Spleen (tissue), 11 donors: Measurements from ENCODE around the gene HYAL1. TPM values are rescaled to one million over a fixed set of nuclear protein-coding genes. Genes with fewer than 3 reads are reported as not detected.

Source experiments
- DNase-seq: peaks from one replicate; pipeline ENCODE4 v3.0.0-alpha.2; 2020
- H3K27ac ChIP-seq, 8 donors: fragments of 200-600 bp; sonication (generic) in 7 of 8; 1 replicate in 4 of 8; 2 replicates in 4 of 8; pipeline versions ENCODE4 v1.5.0 to v1.8.0; 2016 to 2021; ENCODE audit warnings: inconsistent platforms in 4 of 8, mild to moderate bottlenecking in 4 of 8, moderate library complexity in 1 of 8
- H3K27me3 ChIP-seq, 7 donors: fragments of 200-600 bp; sonication (generic) in 6 of 7; replicated peaks in 1 of 7; 1 replicate in 4 of 7; 2 replicates in 3 of 7; pipeline versions ENCODE4 v1.5.0 to v1.8.0; 2016 to 2021; ENCODE audit warnings: inconsistent platforms in 3 of 7, mild to moderate bottlenecking in 1 of 7
- H3K36me3 ChIP-seq, 6 donors: fragments of 200-600 bp; sonication (generic) in 5 of 6; 1 replicate in 4 of 6; 2 replicates in 2 of 6; pipeline versions ENCODE4 v1.5.0 to v1.8.0; 2016 to 2021; ENCODE audit warnings: inconsistent platforms in 2 of 6
- H3K4me1 ChIP-seq, 6 donors: fragments of 200-600 bp; sonication (generic) in 5 of 6; 1 replicate in 3 of 6; 2 replicates in 3 of 6; pipeline versions ENCODE4 v1.5.0 to v1.8.0; 2016 to 2021; ENCODE audit warnings: inconsistent platforms in 3 of 6
- H3K4me3 ChIP-seq, 8 donors: fragments of 200-600 bp; sonication (generic) in 7 of 8; 1 replicate in 4 of 8; 2 replicates in 4 of 8; pipeline versions ENCODE4 v1.5.0 to v1.8.0; 2016 to 2021; ENCODE audit warnings: inconsistent platforms in 4 of 8, mild to moderate bottlenecking in 4 of 8, moderate library complexity in 2 of 8
- H3K9me3 ChIP-seq, 8 donors: fragments of 200-600 bp; sonication (generic) in 7 of 8; 1 replicate in 4 of 8; 2 replicates in 4 of 8; pipeline versions ENCODE4 v1.5.0 to v1.8.0; 2016 to 2021; ENCODE audit warnings: inconsistent platforms in 4 of 8
- POLR2A ChIP-seq, 3 donors: fragments of 450-650 bp; IDR thresholded peaks; one replicate each; pipeline ENCODE4 v1.5.1; 2017; ENCODE audit warnings: antibody characterized with exemption in 3 of 3, mild to moderate bottlenecking in 1 of 3
- POLR2AphosphoS5 ChIP-seq, 3 donors: sonication (generic); formaldehyde crosslinking; IDR thresholded peaks; one replicate each; pipeline ENCODE4 v1.5.1; 2017; ENCODE audit warnings: antibody characterized with exemption in 3 of 3
- WGBS, 5 donors: extraction: QIAGEN DNeasy Blood & Tissue Kit in 3 of 5; methylation state at CpG; one replicate each; pipeline versions ENCODE4 v1.1.5 to v1.1.7; 2013 to 2018; 5-methylcytosine and 5-hydroxymethylcytosine counted together
- intact Hi-C: fragments of 100-400 bp; cut with DNase I; formaldehyde crosslinking; loops from one replicate; pipeline ENCODE4 v1.15.0; 2023; ENCODE audit warnings: low total_unique reads
- polyA plus RNA-seq, 3 donors: library from polyadenylated mRNA; stranded (reverse); fragments of 200-250 nt; gene quantifications; one replicate each; pipeline ENCODE4 v1.2.1, GENCODE V29; 2013
- total RNA-seq, 7 donors: library from RNA; depleted of rRNA in 3 of 7; stranded (reverse); fragments of >200 nt in 3 of 7; fragmentation: NEBNext Ultra II Directional in 4 of 7; extraction: Animal tissue kit (Norgen Biotek cat#: 25700) in 4 of 7; gene quantifications; one replicate each; pipeline versions ENCODE4 v1.1.0 to v1.2.1, GENCODE V29; 2016 to 2021
- TF ChIP-seq, protein P1 (sequence below), 11 experiments: fragments of 200-600 bp in 7 of 11; fragments of 450-650 bp in 4 of 11; sonication (generic) in 4 of 11; IDR thresholded peaks in 8 of 11; conservative IDR thresholded peaks in 3 of 11; 1 replicate in 7 of 11; 2 replicates in 4 of 11; pipeline versions ENCODE4 v1.4.0 to v1.8.0; 2016 to 2021; ENCODE audit warnings: antibody characterized with exemption in 11 of 11, inconsistent platforms in 4 of 11, mild to moderate bottlenecking in 1 of 11
- donor health status: healthy with polysubstance abuse.
- donor health status: DM: no; HTN: no; CAD: no; lungs with moderate emphysema.
- donor health status: DM: no; HTN: no; CAD: no.
- donor health status: Bipolar disorder and iron deficiency.
- donor health status: healthy.
- donor health status: DM: no; HTN: no; CAD: no.
- donor health status: DM: yes; HTN: yes; CAD: no.

Gene HYAL1
- total and polyA plus RNA-seq, 10 donors: 18.2 to 172 (median 97.8) TPM

DNA sequence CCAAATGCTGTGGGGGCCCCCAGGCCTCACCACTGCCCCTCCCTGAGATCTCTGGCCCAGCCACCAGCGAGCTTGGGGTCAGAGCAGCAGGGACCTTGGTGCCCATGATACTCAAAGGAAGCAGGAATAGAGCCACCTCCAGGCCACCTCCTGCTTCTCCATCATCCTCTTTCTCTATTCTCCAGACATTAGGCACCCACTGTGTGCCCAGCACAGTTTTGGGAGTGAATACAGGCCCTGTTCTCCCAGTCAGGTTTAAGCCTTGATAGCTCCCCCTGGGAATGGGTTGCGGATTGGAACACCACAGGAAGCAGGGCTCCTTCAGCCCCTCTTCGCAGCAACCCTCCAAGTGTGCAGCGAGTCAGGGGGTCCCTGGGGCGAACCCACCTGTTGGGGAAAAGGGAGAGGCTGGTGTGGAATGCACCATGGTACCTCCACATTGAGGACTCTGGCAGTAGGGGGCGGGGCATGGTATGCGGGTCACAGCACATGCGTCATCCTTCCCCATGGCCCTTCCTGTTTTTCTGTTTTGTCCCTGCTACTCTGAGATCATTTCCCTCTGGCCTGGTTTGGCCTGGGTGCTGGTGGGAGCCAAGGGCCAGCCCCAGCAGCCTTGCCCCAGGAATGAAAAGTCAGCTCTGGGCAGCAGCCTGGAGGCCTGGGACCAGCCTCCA is 48.7 kb downstream of the HYAL1 start:
- intact Hi-C loops: no loop called here
- H3K4me3 ChIP-seq: peak overlapping the region in 1 of 8 donors; percentile 56
- no peaks in the 10 kb centered on the region for H3K27me3 ChIP-seq
- 52 to 72% (median 66%) methylated on average over 8 of the region's 8 CpGs for WGBS, 5 donors
- TF ChIP-seq, protein P1, sequence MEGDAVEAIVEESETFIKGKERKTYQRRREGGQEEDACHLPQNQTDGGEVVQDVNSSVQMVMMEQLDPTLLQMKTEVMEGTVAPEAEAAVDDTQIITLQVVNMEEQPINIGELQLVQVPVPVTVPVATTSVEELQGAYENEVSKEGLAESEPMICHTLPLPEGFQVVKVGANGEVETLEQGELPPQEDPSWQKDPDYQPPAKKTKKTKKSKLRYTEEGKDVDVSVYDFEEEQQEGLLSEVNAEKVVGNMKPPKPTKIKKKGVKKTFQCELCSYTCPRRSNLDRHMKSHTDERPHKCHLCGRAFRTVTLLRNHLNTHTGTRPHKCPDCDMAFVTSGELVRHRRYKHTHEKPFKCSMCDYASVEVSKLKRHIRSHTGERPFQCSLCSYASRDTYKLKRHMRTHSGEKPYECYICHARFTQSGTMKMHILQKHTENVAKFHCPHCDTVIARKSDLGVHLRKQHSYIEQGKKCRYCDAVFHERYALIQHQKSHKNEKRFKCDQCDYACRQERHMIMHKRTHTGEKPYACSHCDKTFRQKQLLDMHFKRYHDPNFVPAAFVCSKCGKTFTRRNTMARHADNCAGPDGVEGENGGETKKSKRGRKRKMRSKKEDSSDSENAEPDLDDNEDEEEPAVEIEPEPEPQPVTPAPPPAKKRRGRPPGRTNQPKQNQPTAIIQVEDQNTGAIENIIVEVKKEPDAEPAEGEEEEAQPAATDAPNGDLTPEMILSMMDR (IDR thresholded peaks at IDR 0.05 in 8 of 11, conservative IDR thresholded peaks at IDR 0.05 in 3 of 11): peak in 1 of 11 experiments; percentile 19
- TF ChIP-seq POLR2AphosphoS5 (IDR thresholded peaks at IDR 0.05): peak; percentile 81 to 87 (median 83)
- TF ChIP-seq POLR2A (IDR thresholded peaks at IDR 0.05): no peak
- DNase-seq: peak; percentile 93
- peaks cover 0 to 100% (median 85%) of the 10 kb centered on the region in 6 donors for H3K36me3 ChIP-seq
- no peaks in the 10 kb centered on the region for H3K9me3 ChIP-seq
- H3K4me1 ChIP-seq: peaks cover 45 to 100% (median 82%) of the 10 kb centered on the region in 6 donors
- H3K27ac ChIP-seq: peak overlapping the region; percentile 75 to 99 (median 88)

DNA sequence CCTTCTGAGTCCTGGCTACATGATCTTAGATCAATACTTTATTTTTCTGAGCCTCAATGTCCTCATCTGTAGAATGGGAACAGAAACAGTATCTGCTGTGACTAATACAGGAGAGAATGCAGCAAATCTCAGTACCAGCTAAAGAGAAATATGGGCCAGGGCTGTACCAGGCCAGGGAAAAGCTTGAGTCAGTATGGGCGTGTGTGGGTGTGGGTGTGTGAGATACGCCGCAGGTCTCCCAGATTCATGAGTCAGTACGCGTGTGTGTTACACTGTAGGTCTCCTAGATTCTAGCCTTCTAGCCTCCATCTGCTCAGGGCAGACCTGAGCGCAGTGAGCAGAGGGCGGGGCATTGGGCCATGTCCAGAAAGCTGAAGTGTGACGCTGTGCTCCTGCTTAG is 52.2 kb downstream of the HYAL1 start:
- peak overlapping the region in 6 of 8 donors; percentile 29 to 99 (median 96) for H3K27ac ChIP-seq

DNA sequence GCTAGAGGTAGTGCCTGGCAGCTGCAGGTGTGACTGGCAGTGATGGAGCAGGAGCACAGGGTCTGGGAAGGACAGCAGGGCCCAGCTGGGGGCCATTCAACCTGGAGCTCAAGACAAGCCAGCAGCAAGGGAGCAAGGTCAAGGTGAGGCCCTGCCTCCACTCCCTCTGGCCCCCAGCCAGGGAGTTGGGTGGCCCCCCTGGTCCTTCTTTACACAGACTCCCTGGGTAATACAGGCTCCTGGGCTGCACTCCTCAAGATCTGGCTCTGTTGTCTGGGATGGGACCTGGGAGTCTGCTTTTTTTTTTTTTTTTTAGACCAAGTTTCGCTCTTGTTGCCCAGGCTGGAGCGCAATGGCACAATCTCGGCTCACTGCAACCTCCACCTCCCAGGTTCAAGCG is 52.9 kb downstream of the HYAL1 start:
- H3K27ac ChIP-seq: peak overlapping the region in 7 of 8 donors; percentile 0 to 99 (median 94)
- WGBS, 5 donors: 86 to 91% (median 89%) methylated on average over 4 of the region's 4 CpGs
- no peaks in the 10 kb centered on the region for H3K9me3 ChIP-seq
- peaks cover 0 to 94% (median 54%) of the 10 kb centered on the region in 6 donors for H3K36me3 ChIP-seq
- TF ChIP-seq POLR2AphosphoS5 (IDR thresholded peaks at IDR 0.05) (peak in 1 of 3 donors; percentile 15), POLR2A (IDR thresholded peaks at IDR 0.05) (no peak)
- TF ChIP-seq, protein P1 (IDR thresholded peaks at IDR 0.05 in 8 of 11, conservative IDR thresholded peaks at IDR 0.05 in 3 of 11): no peak
- intact Hi-C loops: no loop called here
- no peaks in the 10 kb centered on the region for H3K27me3 ChIP-seq
- peak overlapping the region in 1 of 8 donors; percentile 5 for H3K4me3 ChIP-seq
- H3K4me1 ChIP-seq: peaks cover 80 to 100% (median 100%) of the 10 kb centered on the region in 6 donors
- DNase-seq: no peak

More for the DNA sequence above, 52.2 kb downstream of the HYAL1 start:
- TF ChIP-seq POLR2A (IDR thresholded peaks at IDR 0.05): no peak
- no peak for TF ChIP-seq POLR2AphosphoS5 (IDR thresholded peaks at IDR 0.05)
- TF ChIP-seq, protein P1 (IDR thresholded peaks at IDR 0.05 in 8 of 11, conservative IDR thresholded peaks at IDR 0.05 in 3 of 11): no peak
- H3K4me1 ChIP-seq: peaks cover 73 to 100% (median 96%) of the 10 kb centered on the region in 6 donors
- H3K4me3 ChIP-seq: no peak overlapping the region
- H3K9me3 ChIP-seq: no peaks in the 10 kb centered on the region
- no peaks in the 10 kb centered on the region for H3K27me3 ChIP-seq
- intact Hi-C loops: no loop called here
- H3K36me3 ChIP-seq: peaks cover 0 to 97% (median 61%) of the 10 kb centered on the region in 6 donors
- 73 to 89% (median 82%) methylated on average over 8 of the region's 8 CpGs for WGBS, 5 donors
- no peak for DNase-seq

Other genes with a start within 250 kb of the HYAL1 start
- 100 to 1,000 TPM; 196 to 381 (median 263) TPM for gene RBM5, start 214.7 kb downstream of the HYAL1 start, total RNA-seq
- gene RBM5, start 214.7 kb downstream of the HYAL1 start, polyA plus RNA-seq: 100 to 1,000 TPM in 2 of 3 donors, 10 to 100 TPM in 1; 79.2 to 190 (median 149) TPM
- gene SEMA3F, start 148.2 kb downstream of the HYAL1 start, total RNA-seq: 100 to 1,000 TPM in 3 of 7 donors, 10 to 100 TPM in 4; 56.1 to 205 (median 98.8) TPM
- 10 to 100 TPM; 16.9 to 34.2 (median 31.7) TPM for gene SEMA3F, start 148.2 kb downstream of the HYAL1 start, polyA plus RNA-seq
- gene GNAT1, start 112.0 kb downstream of the HYAL1 start, total RNA-seq: under 1 TPM in 2 of 7 donors, not detected in 5; 0.18 to 0.44 TPM
- gene GNAT1, start 112.0 kb downstream of the HYAL1 start, polyA plus RNA-seq: under 1 TPM in 1 of 3 donors, not detected in 2; 0.05 TPM
- not detected for gene SLC38A3, start 98.3 kb downstream of the HYAL1 start, total RNA-seq
- gene SLC38A3, start 98.3 kb downstream of the HYAL1 start, polyA plus RNA-seq: under 1 TPM in 2 of 3 donors, not detected in 1; 0.02 to 0.07 TPM
- 100 to 1,000 TPM; 276 to 466 (median 385) TPM for gene GNAI2, start 67.4 kb downstream of the HYAL1 start, total RNA-seq
- gene GNAI2, start 67.4 kb downstream of the HYAL1 start, polyA plus RNA-seq: 100 to 1,000 TPM; 147 to 232 (median 170) TPM
- gene SEMA3B, start 34.4 kb downstream of the HYAL1 start, total RNA-seq: 10 to 100 TPM in 1 of 7 donors, 1 to 10 TPM in 6; 2.2 to 13.9 (median 4.5) TPM
- 10 to 100 TPM in 1 of 3 donors, 1 to 10 TPM in 2; 2.7 to 14.5 (median 3.4) TPM for gene SEMA3B, start 34.4 kb downstream of the HYAL1 start, polyA plus RNA-seq
- under 1 TPM in 1 of 7 donors, not detected in 6; 0.46 TPM for gene LSMEM2, start 24.5 kb downstream of the HYAL1 start, total RNA-seq
- under 1 TPM; 0.06 to 0.29 (median 0.20) TPM for gene LSMEM2, start 24.5 kb downstream of the HYAL1 start, polyA plus RNA-seq
- gene IFRD2, start 11.1 kb downstream of the HYAL1 start, total RNA-seq: 10 to 100 TPM; 40.2 to 67.6 (median 48.0) TPM
- gene IFRD2, start 11.1 kb downstream of the HYAL1 start, polyA plus RNA-seq: 10 to 100 TPM; 58.4 to 76.7 (median 74.8) TPM
- 1 to 10 TPM in 6 of 7 donors, under 1 TPM in 1; 0.73 to 3.8 (median 2.7) TPM for gene HYAL3, start 4.2 kb downstream of the HYAL1 start, total RNA-seq
- 1 to 10 TPM; 1.4 to 2.4 (median 2.1) TPM for gene HYAL3, start 4.2 kb downstream of the HYAL1 start, polyA plus RNA-seq
- gene NAA80, start 4.2 kb downstream of the HYAL1 start, total RNA-seq: 10 to 100 TPM in 6 of 7 donors, 1 to 10 TPM in 1; 7.8 to 15.1 (median 11.8) TPM
- 10 to 100 TPM; 12.4 to 15.5 (median 15.2) TPM for gene NAA80, start 4.2 kb downstream of the HYAL1 start, polyA plus RNA-seq
- 100 to 1,000 TPM; 192 to 746 (median 523) TPM for gene HYAL2, start 19.2 kb upstream of the HYAL1 start, total RNA-seq
- 100 to 1,000 TPM; 108 to 155 (median 123) TPM for gene HYAL2, start 19.2 kb upstream of the HYAL1 start, polyA plus RNA-seq
- gene TUSC2, start 24.6 kb upstream of the HYAL1 start, total RNA-seq: 10 to 100 TPM; 19.4 to 33.6 (median 24.4) TPM
- 10 to 100 TPM; 20.6 to 36.5 (median 34.4) TPM for gene TUSC2, start 24.6 kb upstream of the HYAL1 start, polyA plus RNA-seq
- 100 to 1,000 TPM in 1 of 7 donors, 10 to 100 TPM in 6; 48.3 to 113 (median 63.3) TPM for gene RASSF1, start 37.3 kb upstream of the HYAL1 start, total RNA-seq
- 10 to 100 TPM; 59.3 to 83.7 (median 81.4) TPM for gene RASSF1, start 37.3 kb upstream of the HYAL1 start, polyA plus RNA-seq
- 1 to 10 TPM in 3 of 7 donors, under 1 TPM in 3, not detected in 1; 0.60 to 2.2 (median 1.1) TPM for gene ZMYND10, start 42.2 kb upstream of the HYAL1 start, total RNA-seq
- 1 to 10 TPM in 2 of 3 donors, under 1 TPM in 1; 0.56 to 2.1 (median 1.6) TPM for gene ZMYND10, start 42.2 kb upstream of the HYAL1 start, polyA plus RNA-seq
- 10 to 100 TPM; 17.8 to 31.2 (median 22.7) TPM for gene NPRL2, start 47.2 kb upstream of the HYAL1 start, total RNA-seq
- gene NPRL2, start 47.2 kb upstream of the HYAL1 start, polyA plus RNA-seq: 10 to 100 TPM; 22.1 to 28.2 (median 23.0) TPM
- gene CYB561D2, start 47.3 kb upstream of the HYAL1 start, total RNA-seq: 10 to 100 TPM; 18.7 to 33.7 (median 24.9) TPM
- 10 to 100 TPM; 26.8 to 35.2 (median 27.2) TPM for gene CYB561D2, start 47.3 kb upstream of the HYAL1 start, polyA plus RNA-seq
- 10 to 100 TPM; 22.6 to 49.2 (median 35.1) TPM for gene TMEM115, start 55.9 kb upstream of the HYAL1 start, total RNA-seq
- 10 to 100 TPM; 14.0 to 22.1 (median 17.2) TPM for gene TMEM115, start 55.9 kb upstream of the HYAL1 start, polyA plus RNA-seq
- 1 to 10 TPM in 6 of 7 donors, under 1 TPM in 1; 0.85 to 3.2 (median 1.4) TPM for gene CACNA2D2, start 200.1 kb upstream of the HYAL1 start, total RNA-seq
- under 1 TPM; 0.24 to 0.64 (median 0.26) TPM for gene CACNA2D2, start 200.1 kb upstream of the HYAL1 start, polyA plus RNA-seq